Measurements from ENCODE around the gene GPR84.

GPR84 gene

DNA sequence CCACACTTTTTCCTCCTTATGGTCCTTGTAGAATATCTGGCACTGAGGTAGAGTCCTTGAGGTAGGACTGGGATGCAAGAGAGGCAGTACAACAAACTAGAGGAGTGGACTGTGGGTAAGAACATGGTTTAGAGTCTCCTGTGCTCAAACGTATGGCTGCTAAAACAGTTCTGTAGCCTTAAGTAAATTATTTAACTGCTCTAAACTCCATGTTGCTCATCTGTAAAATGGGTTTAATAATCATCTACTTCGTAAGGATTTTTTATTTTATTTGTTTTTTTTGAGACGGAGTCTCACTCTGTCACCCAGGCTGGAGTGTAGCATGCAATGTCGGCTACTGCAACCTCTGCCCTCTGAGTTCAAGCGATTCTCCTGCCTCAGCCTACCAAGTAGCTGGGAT lies 42.9 kb downstream of the GPR84 start:
- no peak for DNase-seq

Measured in CD4-positive, alpha-beta T cell treated with Interleukin-10 for 1 hour (primary cell).